AG04450 (cell line): ENCODE results near the gene COL20A1. TPM values are rescaled to one million over a fixed set of nuclear protein-coding genes. Genes with fewer than 3 reads are reported as not detected.

Experiments used
- CTCF ChIA-PET: fragments of 300-600, 350-600 bp; formaldehyde crosslinking; extraction: SDS; loops from one replicate; lab custom pipeline; 2022; ENCODE audit warnings: antibody characterized with exemption, inconsistent platforms; lab: Charles Lee
- POLR2A ChIA-PET: fragments of 350-600 bp; formaldehyde crosslinking; extraction: SDS; loops from one replicate; lab custom pipeline; 2021; ENCODE audit warnings: antibody characterized with exemption, inconsistent platforms; lab: Yijun Ruan, JAX
- DNase-seq: peaks from one replicate; pipeline ENCODE4 v3.0.0-alpha.2; 2011; ENCODE audit warnings: low read depth, low spot score
- H3K27ac ChIP-seq: one replicate; pipeline ENCODE4 v1.5.1; 2012; ENCODE audit warnings: low read depth, low read length, control low read depth
- H3K27me3 ChIP-seq: one replicate; pipeline ENCODE4 v1.6.0; 2012; ENCODE audit warnings: low read length; ENCODE audit not compliant: control insufficient read depth, insufficient read depth
- H3K4me3 ChIP-seq: 2 replicates; pipeline ENCODE4 v1.5.1; 2011; ENCODE audit warnings: mild to moderate bottlenecking, low read depth, low read length, control low read depth
- H3K9me3 ChIP-seq: 2 replicates; pipeline ENCODE4 v1.5.1; 2012; ENCODE audit warnings: low read length; ENCODE audit not compliant: control insufficient read depth, insufficient read depth
- CTCF ChIP-seq: IDR thresholded peaks from 2 replicates; pipeline ENCODE4 v1.5.1; 2011; ENCODE audit warnings: low read depth, low read length, control low read depth, inconsistent platforms
- polyA plus RNA-seq: library from polyadenylated mRNA; depleted of rRNA; stranded (reverse); fragments of >200 nt; gene quantifications from 2 replicates; pipeline ENCODE4 v1.2.3, GENCODE V29; 2011

Gene COL20A1
- polyA plus RNA-seq, 1 experiment = not detected

GRCh38 chr20:63330940-63331339 is 38.0 kb downstream of the COL20A1 start:
- TF ChIP-seq CTCF = no peak
- no peak for DNase-seq
- H3K27me3 ChIP-seq = peaks cover 2% of the 10 kb centered on the region
- no peak overlapping the region for H3K27ac ChIP-seq
- peaks cover 39% of the 10 kb centered on the region for H3K9me3 ChIP-seq
- H3K4me3 ChIP-seq = no peak overlapping the region
- CTCF ChIA-PET = no interaction called here
- POLR2A ChIA-PET = no interaction called here

- peaks cover 44% of the 10 kb centered on the region for H3K9me3 ChIP-seq
- H3K27ac ChIP-seq = no peak overlapping the region
- H3K27me3 ChIP-seq = peaks cover 2% of the 10 kb centered on the region
- TF ChIP-seq CTCF = no peak
- ChIA-PET CTCF (no interaction called here), POLR2A (no interaction called here)
- no peak overlapping the region for H3K4me3 ChIP-seq
- no peak for DNase-seq
Observed at GRCh38 chr20:63331741-63332400, 38.9 kb downstream of the COL20A1 start.

GRCh38 chr20:63332488-63333240 is 39.7 kb downstream of the COL20A1 start:
- no peak overlapping the region for H3K27ac ChIP-seq
- peaks cover 2% of the 10 kb centered on the region for H3K27me3 ChIP-seq
- peaks cover 44% of the 10 kb centered on the region for H3K9me3 ChIP-seq
- no peak for TF ChIP-seq CTCF
- CTCF ChIA-PET = interaction anchor here (1.5 kb wide), 1 partner anchor 24 kb away, joined by 6 read pairs; no protein-coding TSS in a partner anchor
- POLR2A ChIA-PET = no interaction called here
- no peak for DNase-seq
- no peak overlapping the region for H3K4me3 ChIP-seq

GRCh38 chr20:63333241-63333836 is 40.4 kb downstream of the COL20A1 start:
- no peak for TF ChIP-seq CTCF
- no peak overlapping the region for H3K4me3 ChIP-seq
- peaks cover 2% of the 10 kb centered on the region for H3K27me3 ChIP-seq
- POLR2A ChIA-PET = no interaction called here
- no peak overlapping the region for H3K27ac ChIP-seq
- CTCF ChIA-PET = interaction anchor here (1.5 kb wide), 1 partner anchor 24 kb away, joined by 6 read pairs; no protein-coding TSS in a partner anchor
- H3K9me3 ChIP-seq = peaks cover 44% of the 10 kb centered on the region
- DNase-seq = no peak
